ENCODE measurements around the gene SOWAHA. TPM values are rescaled to one million over a fixed set of nuclear protein-coding genes. Genes with fewer than 3 reads are reported as not detected.

SOWAHA gene
- total and polyA plus RNA-seq, 2 donors (not counting 3 experiments of a cell fraction or from before 2014, with no cell fraction given), result not detected

- no TSS peak for BruUV-seq (replicated peaks)
- no peak overlapping the region for H3K9ac ChIP-seq (replicated peaks; ENCODE audit: extremely low read depth, insufficient read depth, low read length)
- no peak overlapping the region for H3K27ac ChIP-seq (ENCODE audit: insufficient read depth, low read depth, low read length)
- no peaks in the 10 kb centered on the region for H3K79me2 ChIP-seq (ENCODE audit: control insufficient read depth, insufficient read depth, low read length)
- H3K9me1 ChIP-seq (replicated peaks; ENCODE audit: control insufficient read depth, extremely low read depth, insufficient read depth, low read length), result no peaks in the 10 kb centered on the region
- no peaks in the 10 kb centered on the region for H3K27me3 ChIP-seq (ENCODE audit: control insufficient read depth in 2 of 2, insufficient read depth in 2 of 2, low read length in 2 of 2)
- no peaks in the 10 kb centered on the region for H3K36me3 ChIP-seq (ENCODE audit: control insufficient read depth in 2 of 2, extremely low read depth in 1 of 2, insufficient read depth in 2 of 2, low read length in 2 of 2)
- no peak for DNase-seq (ENCODE audit: low read depth, low spot score)
- H3K4me3 ChIP-seq (replicated peaks in 1 of 3; ENCODE audit: insufficient read depth in 1 of 3, low read depth in 1 of 3, low read length in 3 of 3), result no peak overlapping the region
- dilution Hi-C loops (cut with MboI; ENCODE audit: extremely low pct_ligation_motif_present, low sequenced_read_pairs), result no loop called here
- ChIA-PET CTCF (interaction anchor here (1.1 to 2.2 kb wide), 4 partner anchors 12 to 23 kb away, joined by 3 to 10 read pairs (median 5); no protein-coding TSS in a partner anchor), POLR2A (no interaction called here)
- H3K9me3 ChIP-seq (replicated peaks; ENCODE audit: control insufficient read depth, insufficient read depth, low read length), result no peaks in the 10 kb centered on the region
- H4K20me1 ChIP-seq (replicated peaks; ENCODE audit: control insufficient read depth, extremely low read depth, insufficient read depth, low read length), result no peaks in the 10 kb centered on the region
- no peak overlapping the region for H2AFZ ChIP-seq (ENCODE audit: low read depth, low read length)
- peaks cover 22% of the 10 kb centered on the region for H3K4me1 ChIP-seq (ENCODE audit: control insufficient read depth, extremely low read depth, insufficient read depth, low read length)
- TF ChIP-seq JUN (IDR thresholded peaks at IDR 0.05; ENCODE audit: borderline replicate concordance, insufficient read depth, insufficient read length, low read depth) (no peak), MYC (IDR thresholded peaks at IDR 0.05; ENCODE audit: low read depth, low read length) (no peak), POLR2A (IDR thresholded peaks at IDR 0.05; ENCODE audit: low read depth, low read length) (no peak), EZH2 (IDR thresholded peaks at IDR 0.05; ENCODE audit: borderline replicate concordance, low read depth, low read length, severe bottlenecking) (no peak), FOS (IDR thresholded peaks at IDR 0.05; ENCODE audit: borderline replicate concordance, insufficient read depth, low read length) (no peak), CTCF (IDR thresholded peaks at IDR 0.05; ENCODE audit: extremely low read depth in 1 of 2, insufficient read depth in 1 of 2, low read depth in 1 of 2, low read length in 2 of 2) (no peak), GATA2 (IDR thresholded peaks at IDR 0.05; ENCODE audit: insufficient read depth, insufficient read length, low read depth, low read length) (no peak)
- no peak overlapping the region for H3K4me2 ChIP-seq (ENCODE audit: insufficient read depth, low read length)
- intact Hi-C loops (cut with micrococcal nuclease), result no loop called here
- no peak for FAIRE-seq
Observed at GRCh38 chr5:132841305-132841704, 28.2 kb downstream of the SOWAHA start.

Data from endothelial cell of umbilical vein (primary cell).